Measurements from ENCODE around the gene TMEM165. TPM values are rescaled to one million over a fixed set of nuclear protein-coding genes. Genes with fewer than 3 reads are reported as not detected.

The TMEM165 gene
- total and polyA plus RNA-seq, 2 donors (not counting 3 experiments of a cell fraction or from before 2014, with no cell fraction given) = 144 to 177 TPM

DNA sequence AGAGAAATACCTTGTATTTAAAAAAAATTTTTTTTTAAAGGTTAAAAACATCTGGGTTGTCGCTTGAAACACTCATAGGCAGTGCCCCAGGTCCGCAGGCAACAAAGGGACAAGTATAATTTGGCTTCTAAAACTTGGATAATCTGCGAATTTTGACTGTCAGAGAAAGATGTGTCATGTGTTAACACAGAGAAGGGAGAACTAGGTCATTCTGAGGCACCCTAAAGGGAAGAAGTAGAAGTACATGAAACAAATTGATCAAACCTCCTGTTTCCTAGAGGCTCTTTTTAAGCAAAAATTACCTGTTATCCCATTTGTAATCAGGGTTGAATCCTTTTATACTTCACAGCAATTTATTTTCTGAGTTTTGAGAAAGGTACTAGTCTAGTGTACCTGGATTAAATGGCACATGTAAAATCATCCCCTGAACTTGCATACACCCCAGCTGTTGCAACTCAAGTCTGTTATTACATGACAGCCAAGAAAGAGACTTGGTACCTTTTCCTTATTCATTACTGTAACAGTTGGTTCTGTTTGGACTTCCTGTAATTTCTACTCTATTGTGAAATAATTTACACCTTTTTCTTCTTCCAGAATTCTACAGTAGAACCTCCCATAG lies 48.0 kb upstream of the TMEM165 start:
- H3K4me1 ChIP-seq (ENCODE audit: control insufficient read depth, extremely low read depth, insufficient read depth, low read length) = peaks cover 11% of the 10 kb centered on the region
- no peaks in the 10 kb centered on the region for H3K27me3 ChIP-seq (ENCODE audit: control insufficient read depth in 2 of 2, insufficient read depth in 2 of 2, low read length in 2 of 2)
- ChIA-PET CTCF (interaction anchor here (0.9 to 5.2 kb wide), 9 partner anchors 11 to 519 kb away, joined by 3 to 35 read pairs (median 8); partner anchors contain the start of gene TMEM165), POLR2A (no interaction called here)
- no peak for TF ChIP-seq JUN (IDR thresholded peaks at IDR 0.05; ENCODE audit: borderline replicate concordance, insufficient read depth, insufficient read length, low read depth)
- no peak for TF ChIP-seq POLR2A (IDR thresholded peaks at IDR 0.05; ENCODE audit: low read depth, low read length)
- TF ChIP-seq FOS (IDR thresholded peaks at IDR 0.05; ENCODE audit: borderline replicate concordance, insufficient read depth, low read length) = no peak
- TF ChIP-seq EZH2 (IDR thresholded peaks at IDR 0.05; ENCODE audit: borderline replicate concordance, low read depth, low read length, severe bottlenecking) = no peak
- TF ChIP-seq, protein P1, sequence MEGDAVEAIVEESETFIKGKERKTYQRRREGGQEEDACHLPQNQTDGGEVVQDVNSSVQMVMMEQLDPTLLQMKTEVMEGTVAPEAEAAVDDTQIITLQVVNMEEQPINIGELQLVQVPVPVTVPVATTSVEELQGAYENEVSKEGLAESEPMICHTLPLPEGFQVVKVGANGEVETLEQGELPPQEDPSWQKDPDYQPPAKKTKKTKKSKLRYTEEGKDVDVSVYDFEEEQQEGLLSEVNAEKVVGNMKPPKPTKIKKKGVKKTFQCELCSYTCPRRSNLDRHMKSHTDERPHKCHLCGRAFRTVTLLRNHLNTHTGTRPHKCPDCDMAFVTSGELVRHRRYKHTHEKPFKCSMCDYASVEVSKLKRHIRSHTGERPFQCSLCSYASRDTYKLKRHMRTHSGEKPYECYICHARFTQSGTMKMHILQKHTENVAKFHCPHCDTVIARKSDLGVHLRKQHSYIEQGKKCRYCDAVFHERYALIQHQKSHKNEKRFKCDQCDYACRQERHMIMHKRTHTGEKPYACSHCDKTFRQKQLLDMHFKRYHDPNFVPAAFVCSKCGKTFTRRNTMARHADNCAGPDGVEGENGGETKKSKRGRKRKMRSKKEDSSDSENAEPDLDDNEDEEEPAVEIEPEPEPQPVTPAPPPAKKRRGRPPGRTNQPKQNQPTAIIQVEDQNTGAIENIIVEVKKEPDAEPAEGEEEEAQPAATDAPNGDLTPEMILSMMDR (IDR thresholded peaks at IDR 0.05; ENCODE audit: extremely low read depth in 1 of 2, insufficient read depth in 1 of 2, low read depth in 1 of 2, low read length in 2 of 2) = no peak
- no peak overlapping the region for H3K9ac ChIP-seq (replicated peaks; ENCODE audit: extremely low read depth, insufficient read depth, low read length)
- BruUV-seq (replicated peaks) = no TSS peak
- H3K27ac ChIP-seq (ENCODE audit: insufficient read depth, low read depth, low read length) = no peak overlapping the region
- no peak for FAIRE-seq
- H3K4me2 ChIP-seq (ENCODE audit: insufficient read depth, low read length) = no peak overlapping the region
- H3K36me3 ChIP-seq (ENCODE audit: control insufficient read depth in 2 of 2, extremely low read depth in 1 of 2, insufficient read depth in 2 of 2, low read length in 2 of 2) = no peaks in the 10 kb centered on the region
- no peaks in the 10 kb centered on the region for H3K9me3 ChIP-seq (replicated peaks; ENCODE audit: control insufficient read depth, insufficient read depth, low read length)
- no peaks in the 10 kb centered on the region for H4K20me1 ChIP-seq (replicated peaks; ENCODE audit: control insufficient read depth, extremely low read depth, insufficient read depth, low read length)
- dilution Hi-C loops (cut with MboI; ENCODE audit: extremely low pct_ligation_motif_present, low sequenced_read_pairs) (no loop called here), intact Hi-C loops (cut with micrococcal nuclease) (loop anchor here (2.0 kb wide), 4 partner anchors 83 to 519 kb away; partner anchors contain the start of gene CLOCK)
- no peak for DNase-seq (ENCODE audit: low read depth, low spot score)
- no peaks in the 10 kb centered on the region for H3K79me2 ChIP-seq (ENCODE audit: control insufficient read depth, insufficient read depth, low read length)
- H3K4me3 ChIP-seq (replicated peaks in 1 of 3; ENCODE audit: insufficient read depth in 1 of 3, low read depth in 1 of 3, low read length in 3 of 3) = no peak overlapping the region
- H3K9me1 ChIP-seq (replicated peaks; ENCODE audit: control insufficient read depth, extremely low read depth, insufficient read depth, low read length) = no peaks in the 10 kb centered on the region
- H2AFZ ChIP-seq (ENCODE audit: low read depth, low read length) = no peak overlapping the region

DNA sequence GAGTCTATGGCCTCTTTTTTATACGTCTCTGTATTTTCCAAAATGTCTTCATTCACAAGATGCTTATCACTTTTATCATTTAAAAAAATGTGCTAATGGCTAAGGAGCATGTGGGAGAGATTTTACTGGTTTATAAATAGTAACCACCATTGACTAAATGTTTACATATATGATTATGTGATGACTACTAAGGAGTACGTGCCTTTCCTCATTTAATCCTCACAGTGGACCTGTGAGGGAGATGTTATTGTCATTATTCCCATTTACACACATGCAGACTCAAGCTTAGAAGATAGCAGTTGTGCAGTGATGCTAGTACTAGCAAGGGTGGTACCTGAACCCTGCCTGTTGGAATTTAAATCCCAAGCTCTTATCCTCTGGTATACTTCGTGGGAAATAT lies 47.3 kb upstream of the TMEM165 start:
- dilution Hi-C loops (cut with MboI; ENCODE audit: extremely low pct_ligation_motif_present, low sequenced_read_pairs) = no loop called here
- no peaks in the 10 kb centered on the region for H3K9me3 ChIP-seq (replicated peaks; ENCODE audit: control insufficient read depth, insufficient read depth, low read length)
- DNase-seq (ENCODE audit: low read depth, low spot score) (no peak), FAIRE-seq (no peak)
- no peak overlapping the region for H2AFZ ChIP-seq (ENCODE audit: low read depth, low read length)
- no peaks in the 10 kb centered on the region for H3K36me3 ChIP-seq (ENCODE audit: control insufficient read depth in 2 of 2, extremely low read depth in 1 of 2, insufficient read depth in 2 of 2, low read length in 2 of 2)
- TF ChIP-seq, protein P2, sequence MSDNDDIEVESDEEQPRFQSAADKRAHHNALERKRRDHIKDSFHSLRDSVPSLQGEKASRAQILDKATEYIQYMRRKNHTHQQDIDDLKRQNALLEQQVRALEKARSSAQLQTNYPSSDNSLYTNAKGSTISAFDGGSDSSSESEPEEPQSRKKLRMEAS (IDR thresholded peaks at IDR 0.05; ENCODE audit: insufficient read depth, insufficient read length) = no peak
- TF ChIP-seq POLR2A (IDR thresholded peaks at IDR 0.05; ENCODE audit: low read depth, low read length) (no peak), JUN (IDR thresholded peaks at IDR 0.05; ENCODE audit: borderline replicate concordance, insufficient read depth, insufficient read length, low read depth) (no peak), GATA2 (IDR thresholded peaks at IDR 0.05; ENCODE audit: insufficient read depth, insufficient read length, low read depth, low read length) (no peak), MYC (IDR thresholded peaks at IDR 0.05; ENCODE audit: low read depth, low read length) (no peak), EZH2 (IDR thresholded peaks at IDR 0.05; ENCODE audit: borderline replicate concordance, low read depth, low read length, severe bottlenecking) (no peak), POLR2AphosphoS5 (IDR thresholded peaks at IDR 0.05; ENCODE audit: insufficient read depth, low read depth, low read length) (no peak), FOS (IDR thresholded peaks at IDR 0.05; ENCODE audit: borderline replicate concordance, insufficient read depth, low read length) (no peak)
- TF ChIP-seq, protein P1 (IDR thresholded peaks at IDR 0.05; ENCODE audit: extremely low read depth in 1 of 2, insufficient read depth in 1 of 2, low read depth in 1 of 2, low read length in 2 of 2) = no peak
- no peak overlapping the region for H3K4me3 ChIP-seq (replicated peaks in 1 of 3; ENCODE audit: insufficient read depth in 1 of 3, low read depth in 1 of 3, low read length in 3 of 3)
- intact Hi-C loops (cut with micrococcal nuclease) = no loop called here
- no peaks in the 10 kb centered on the region for H4K20me1 ChIP-seq (replicated peaks; ENCODE audit: control insufficient read depth, extremely low read depth, insufficient read depth, low read length)
- H3K27me3 ChIP-seq (ENCODE audit: control insufficient read depth in 2 of 2, insufficient read depth in 2 of 2, low read length in 2 of 2) = no peaks in the 10 kb centered on the region
- POLR2A ChIA-PET = no interaction called here
- peaks cover 11% of the 10 kb centered on the region for H3K4me1 ChIP-seq (ENCODE audit: control insufficient read depth, extremely low read depth, insufficient read depth, low read length)
- no peaks in the 10 kb centered on the region for H3K9me1 ChIP-seq (replicated peaks; ENCODE audit: control insufficient read depth, extremely low read depth, insufficient read depth, low read length)
- no peak overlapping the region for H3K4me2 ChIP-seq (ENCODE audit: insufficient read depth, low read length)
- H3K9ac ChIP-seq (replicated peaks; ENCODE audit: extremely low read depth, insufficient read depth, low read length) = no peak overlapping the region
- no peaks in the 10 kb centered on the region for H3K79me2 ChIP-seq (ENCODE audit: control insufficient read depth, insufficient read depth, low read length)
- CTCF ChIA-PET = interaction anchor here (1.8 to 5.2 kb wide), 2 partner anchors 197 to 206 kb away, joined by 8 to 35 read pairs; no protein-coding TSS in a partner anchor
- no peak overlapping the region for H3K27ac ChIP-seq (ENCODE audit: insufficient read depth, low read depth, low read length)
- BruUV-seq (replicated peaks) = no TSS peak

All from endothelial cell of umbilical vein (primary cell).